ENCODE results near the gene CFAP410. TPM values are rescaled to one million over a fixed set of nuclear protein-coding genes. Genes with fewer than 3 reads are reported as not detected.
A peak's percentile ranks its signal among the peaks of the same experiment; 100 is the strongest.

CFAP410 gene
- 10 to 100 TPM; 20.5 to 50.6 (median 39.9) TPM for total RNA-seq

GRCh38 chr21:44338971-44339910 lies at the start of gene CFAP410:
CFAP410 (minus strand) TSS chr21:44339390; CDS start chr21:44339194, 196 bp downstream.
- DNase-seq: peak; percentile 88 to 97 (median 96)
- peak within 1 kb of the TSS; percentile 96 to 99 (median 98) for H3K27ac ChIP-seq
- no peaks in the 10 kb centered on the region for H3K9me3 ChIP-seq
- H3K36me3 ChIP-seq: peaks cover 0 to 16% (median 0%) of the 10 kb centered on the region in 3 donors
- H3K4me1 ChIP-seq: peaks cover 0 to 14% (median 2%) of the 10 kb centered on the region in 4 donors
- TF ChIP-seq, protein P1, sequence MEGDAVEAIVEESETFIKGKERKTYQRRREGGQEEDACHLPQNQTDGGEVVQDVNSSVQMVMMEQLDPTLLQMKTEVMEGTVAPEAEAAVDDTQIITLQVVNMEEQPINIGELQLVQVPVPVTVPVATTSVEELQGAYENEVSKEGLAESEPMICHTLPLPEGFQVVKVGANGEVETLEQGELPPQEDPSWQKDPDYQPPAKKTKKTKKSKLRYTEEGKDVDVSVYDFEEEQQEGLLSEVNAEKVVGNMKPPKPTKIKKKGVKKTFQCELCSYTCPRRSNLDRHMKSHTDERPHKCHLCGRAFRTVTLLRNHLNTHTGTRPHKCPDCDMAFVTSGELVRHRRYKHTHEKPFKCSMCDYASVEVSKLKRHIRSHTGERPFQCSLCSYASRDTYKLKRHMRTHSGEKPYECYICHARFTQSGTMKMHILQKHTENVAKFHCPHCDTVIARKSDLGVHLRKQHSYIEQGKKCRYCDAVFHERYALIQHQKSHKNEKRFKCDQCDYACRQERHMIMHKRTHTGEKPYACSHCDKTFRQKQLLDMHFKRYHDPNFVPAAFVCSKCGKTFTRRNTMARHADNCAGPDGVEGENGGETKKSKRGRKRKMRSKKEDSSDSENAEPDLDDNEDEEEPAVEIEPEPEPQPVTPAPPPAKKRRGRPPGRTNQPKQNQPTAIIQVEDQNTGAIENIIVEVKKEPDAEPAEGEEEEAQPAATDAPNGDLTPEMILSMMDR (IDR thresholded peaks at IDR 0.05): peak in 2 of 6 experiments; percentile 9 to 22
- TF ChIP-seq POLR2A (IDR thresholded peaks at IDR 0.05): peak; percentile 93 to 94
- no peaks in the 10 kb centered on the region for H3K27me3 ChIP-seq
- H3K4me3 ChIP-seq: peak within 1 kb of the TSS; percentile 72 to 86 (median 80)

GRCh38 chr21:44384968-44385367 lies 45.8 kb upstream of the CFAP410 start:
- DNase-seq: no peak
- no peaks in the 10 kb centered on the region for H3K27me3 ChIP-seq
- H3K4me3 ChIP-seq: no peak overlapping the region
- H3K9me3 ChIP-seq: peaks cover 0 to 12% (median 0%) of the 10 kb centered on the region in 4 donors
- no peaks in the 10 kb centered on the region for H3K36me3 ChIP-seq
- no peak overlapping the region for H3K27ac ChIP-seq
- no peak for TF ChIP-seq POLR2A (IDR thresholded peaks at IDR 0.05)
- TF ChIP-seq, protein P1 (IDR thresholded peaks at IDR 0.05): no peak
- no peaks in the 10 kb centered on the region for H3K4me1 ChIP-seq

- Histone ChIP-seq H3K36me3 (no peaks in the 10 kb centered on the region), H3K4me1 (no peaks in the 10 kb centered on the region), H3K27me3 (no peaks in the 10 kb centered on the region), H3K27ac (no peak overlapping the region), H3K9me3 (peaks cover 0 to 12% (median 0%) of the 10 kb centered on the region in 4 donors), H3K4me3 (no peak overlapping the region)
- TF ChIP-seq, protein P1 (IDR thresholded peaks at IDR 0.05): no peak
- TF ChIP-seq POLR2A (IDR thresholded peaks at IDR 0.05): no peak
- peak in 1 of 3 donors; percentile 13 for DNase-seq
Measured at GRCh38 chr21:44383216-44383615, 44.0 kb upstream of the CFAP410 start.

DNA sequence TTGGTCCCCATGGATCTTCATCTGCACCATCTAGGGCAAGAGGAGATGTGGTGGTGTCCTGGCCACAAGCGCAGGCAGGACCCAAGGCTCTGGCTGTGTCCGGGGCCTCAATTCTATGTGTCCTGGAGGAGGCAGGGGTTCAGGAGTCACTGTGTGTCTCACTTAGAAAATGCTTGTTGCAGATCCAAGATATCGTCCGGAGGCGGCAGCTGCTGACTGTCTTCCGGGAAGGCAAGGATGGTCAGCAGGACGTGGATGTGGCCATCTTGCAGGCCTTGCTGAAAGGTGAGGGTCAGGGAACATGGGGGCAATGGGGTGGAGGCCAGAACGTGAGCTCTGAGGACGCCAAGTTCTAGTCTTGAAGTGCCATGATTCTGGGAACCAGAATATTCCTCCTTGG lies 43.3 kb upstream of the CFAP410 start:
- peak in 1 of 3 donors; percentile 21 for DNase-seq
- Histone ChIP-seq H3K27ac (no peak overlapping the region), H3K4me3 (no peak overlapping the region), H3K4me1 (no peaks in the 10 kb centered on the region), H3K27me3 (no peaks in the 10 kb centered on the region), H3K9me3 (peaks cover 0 to 12% (median 0%) of the 10 kb centered on the region in 4 donors), H3K36me3 (no peaks in the 10 kb centered on the region)
- TF ChIP-seq, protein P1 (IDR thresholded peaks at IDR 0.05): no peak
- no peak for TF ChIP-seq POLR2A (IDR thresholded peaks at IDR 0.05)

DNA sequence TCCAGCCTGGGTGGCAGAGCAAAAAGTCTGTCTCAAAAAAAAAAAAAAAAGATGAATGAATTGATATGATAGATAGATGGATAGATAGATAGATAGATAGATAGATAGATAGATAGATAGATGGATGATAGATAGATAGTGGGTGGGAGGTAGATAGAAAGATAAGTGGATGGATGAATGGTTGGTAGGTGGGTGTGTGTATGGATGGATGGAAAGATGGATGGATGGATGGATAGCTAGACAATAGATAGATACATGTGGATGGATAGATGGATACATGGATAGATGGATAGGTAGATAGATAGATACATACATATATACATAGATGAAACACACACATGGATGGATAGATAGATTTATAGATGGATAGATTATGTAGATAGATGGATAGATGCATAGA lies 42.7 kb upstream of the CFAP410 start:
- H3K4me1 ChIP-seq: no peaks in the 10 kb centered on the region
- TF ChIP-seq, protein P1 (IDR thresholded peaks at IDR 0.05): no peak
- TF ChIP-seq POLR2A (IDR thresholded peaks at IDR 0.05): no peak
- H3K27ac ChIP-seq: no peak overlapping the region
- no peak overlapping the region for H3K4me3 ChIP-seq
- H3K9me3 ChIP-seq: peaks cover 0 to 12% (median 0%) of the 10 kb centered on the region in 4 donors
- H3K27me3 ChIP-seq: no peaks in the 10 kb centered on the region
- no peak for DNase-seq
- no peaks in the 10 kb centered on the region for H3K36me3 ChIP-seq

All from Peyer's patch (tissue), 4 donors.